A172 (cell line): ENCODE results near the gene RAP2B. TPM values are rescaled to one million over a fixed set of nuclear protein-coding genes. Genes with fewer than 3 reads are reported as not detected.
"Not testable (repeated sequence)": the region's sequence is repeated elsewhere in the genome, so short reads cannot be mapped to it uniquely, and the experiment has no call there.

Source experiments
- DNase-seq: peaks from one replicate; pipeline ENCODE4 v3.0.0-alpha.2; 2015; ENCODE audit warnings: low spot score
- total RNA-seq: library from RNA; depleted of rRNA; stranded (reverse); fragments of >200 nt; shearing (Covaris generic); gene quantifications from 2 replicates; pipeline ENCODE4 v1.2.3, GENCODE V29; 2014; rRNA removed

RAP2B gene
- total RNA-seq, result 11.6 and 15.9 TPM in 2 replicates

DNA sequence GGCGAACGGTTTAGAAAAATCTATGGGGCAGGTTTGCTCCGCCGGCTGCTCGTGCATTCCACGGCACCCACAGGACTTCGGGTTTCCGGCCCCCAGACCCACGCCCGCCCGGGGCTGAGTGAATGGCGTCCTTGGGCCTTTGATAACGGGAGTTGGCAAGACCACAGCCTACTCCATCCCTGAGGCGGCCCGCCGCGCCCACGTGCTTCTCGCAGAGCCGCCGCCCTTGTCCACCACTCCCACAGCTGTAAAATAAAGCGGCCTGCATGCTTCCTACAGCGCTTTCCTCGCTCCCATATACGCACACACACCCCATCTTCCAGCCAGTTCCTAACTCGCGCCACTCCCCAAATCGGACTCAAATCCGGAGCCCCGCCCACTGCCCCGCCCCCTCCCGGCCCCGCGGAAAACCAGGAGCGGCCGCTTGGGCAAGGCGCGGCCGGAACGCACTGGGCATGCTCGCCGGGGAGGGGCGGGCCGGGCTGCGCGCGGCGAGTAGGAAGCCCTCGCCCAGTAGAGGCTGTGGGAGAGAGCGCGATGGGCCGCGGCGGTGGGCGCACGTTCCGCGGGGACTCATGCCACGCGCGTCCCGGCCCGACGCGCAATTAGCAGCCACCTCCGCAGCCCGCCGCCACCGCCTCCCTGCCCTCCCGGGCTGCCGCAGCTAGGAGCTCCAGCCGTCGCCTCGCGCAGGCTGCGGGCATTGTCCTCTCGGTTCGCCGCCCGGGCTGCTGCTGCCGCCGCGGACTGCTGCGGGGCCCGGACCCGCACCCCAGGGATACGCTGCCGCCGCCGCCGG lies at the start of gene RAP2B:
Gene RAP2B, plus strand, starts transcription at position 513 of the 799 bp plus-strand sequence. CDS start 468 bp downstream, outside the sequence.
- peak; percentile 85 for DNase-seq

DNA sequence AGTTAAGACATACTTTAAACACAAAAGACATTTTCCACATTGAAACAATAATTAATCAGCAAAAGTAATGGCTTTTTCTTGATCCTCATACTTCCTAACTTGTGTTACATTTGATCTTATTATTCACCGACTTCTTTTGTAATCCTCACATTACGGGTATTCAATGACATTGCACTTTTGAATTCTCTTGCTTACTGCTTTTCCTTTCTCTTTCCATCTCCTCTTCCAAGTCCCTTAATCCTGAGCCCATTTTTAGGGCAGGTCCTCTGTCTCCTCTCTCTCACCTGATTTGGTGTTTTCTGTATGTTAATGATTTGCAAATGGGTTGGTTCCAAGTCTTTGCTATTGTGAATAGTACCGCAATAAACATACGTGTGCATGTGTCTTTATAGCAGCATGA lies 48.5 kb upstream of the RAP2B start:
- no peak for DNase-seq

- DNase-seq, result not testable (repeated sequence)
Measured at GRCh38 chr3:153114270-153114669, 47.8 kb upstream of the RAP2B start.

DNA sequence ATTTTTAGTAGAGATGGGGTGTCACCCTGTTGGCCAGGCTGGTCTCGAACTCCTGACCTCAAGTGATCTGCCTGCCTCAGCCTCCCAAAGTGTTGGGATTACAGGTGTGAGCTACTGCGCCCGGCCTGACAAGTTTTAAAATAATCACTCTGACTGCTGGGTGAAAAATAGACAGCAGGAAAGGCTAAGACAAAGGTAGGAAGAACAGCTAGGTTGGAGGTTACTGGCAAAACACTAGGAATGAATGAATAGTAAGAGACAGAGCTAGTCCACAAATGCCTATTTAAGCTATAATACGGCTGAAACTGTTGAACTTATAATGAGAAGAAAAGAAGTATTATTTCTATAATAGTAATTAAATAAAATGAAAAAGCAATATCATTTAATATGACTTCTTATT lies 46.7 kb upstream of the RAP2B start:
- DNase-seq, result no peak

DNA sequence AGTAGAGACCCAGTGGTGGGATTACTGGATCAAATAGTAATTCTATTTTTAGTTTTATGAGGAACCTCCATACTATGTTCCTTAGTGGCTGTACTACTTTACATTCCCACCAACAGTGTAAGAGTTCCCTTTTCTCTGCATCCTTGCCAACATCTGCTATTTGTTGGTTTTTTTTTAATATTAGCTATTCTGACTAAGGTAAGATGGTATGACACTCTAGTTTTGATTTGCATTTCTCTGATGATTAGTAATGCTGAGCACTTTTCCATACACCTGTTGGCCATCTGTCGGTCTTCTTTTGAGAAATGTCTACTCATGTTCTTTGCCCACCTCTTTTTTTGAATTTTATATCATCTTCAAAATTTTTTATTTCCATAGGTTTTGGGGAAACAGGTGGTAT lies 34.2 kb upstream of the RAP2B start:
- no peak for DNase-seq

GRCh38 chr3:153129426-153129825 lies 32.6 kb upstream of the RAP2B start:
- DNase-seq, result no peak

DNA sequence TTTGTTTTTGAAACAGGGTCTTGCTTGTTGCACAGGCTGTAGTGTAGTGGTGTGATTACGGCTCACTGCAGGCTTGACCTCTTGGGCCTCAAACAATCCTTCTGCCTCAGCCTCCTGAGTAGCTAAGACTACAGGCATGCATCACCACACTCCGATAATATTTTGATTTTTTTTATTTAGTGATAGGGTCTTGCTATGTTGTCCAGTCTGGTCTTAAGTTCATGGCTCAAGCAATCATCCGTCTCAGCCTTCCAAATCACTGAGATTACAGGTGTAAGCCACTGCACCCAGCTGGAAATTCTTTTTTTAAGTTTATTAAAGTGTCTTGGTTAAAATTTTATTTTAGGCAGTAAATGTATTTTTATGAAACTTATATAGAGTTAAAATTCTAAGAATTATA lies 32.2 kb upstream of the RAP2B start:
- DNase-seq, result no peak

GRCh38 chr3:153130312-153130977 lies 31.6 kb upstream of the RAP2B start:
- peak; percentile 89 for DNase-seq

GRCh38 chr3:153137626-153138025 lies 24.4 kb upstream of the RAP2B start:
- no peak for DNase-seq

GRCh38 chr3:153138276-153139210 lies 23.5 kb upstream of the RAP2B start:
- peak; percentile 98 for DNase-seq

GRCh38 chr3:153142961-153143360 lies 19.1 kb upstream of the RAP2B start:
- no peak for DNase-seq

GRCh38 chr3:153144071-153144470 lies 18.0 kb upstream of the RAP2B start:
- no peak for DNase-seq

- peak; percentile 80 for DNase-seq
Measured at GRCh38 chr3:153144779-153145178, 17.2 kb upstream of the RAP2B start.

- no peak for DNase-seq
Measured at GRCh38 chr3:153145454-153145853, 16.6 kb upstream of the RAP2B start.

DNA sequence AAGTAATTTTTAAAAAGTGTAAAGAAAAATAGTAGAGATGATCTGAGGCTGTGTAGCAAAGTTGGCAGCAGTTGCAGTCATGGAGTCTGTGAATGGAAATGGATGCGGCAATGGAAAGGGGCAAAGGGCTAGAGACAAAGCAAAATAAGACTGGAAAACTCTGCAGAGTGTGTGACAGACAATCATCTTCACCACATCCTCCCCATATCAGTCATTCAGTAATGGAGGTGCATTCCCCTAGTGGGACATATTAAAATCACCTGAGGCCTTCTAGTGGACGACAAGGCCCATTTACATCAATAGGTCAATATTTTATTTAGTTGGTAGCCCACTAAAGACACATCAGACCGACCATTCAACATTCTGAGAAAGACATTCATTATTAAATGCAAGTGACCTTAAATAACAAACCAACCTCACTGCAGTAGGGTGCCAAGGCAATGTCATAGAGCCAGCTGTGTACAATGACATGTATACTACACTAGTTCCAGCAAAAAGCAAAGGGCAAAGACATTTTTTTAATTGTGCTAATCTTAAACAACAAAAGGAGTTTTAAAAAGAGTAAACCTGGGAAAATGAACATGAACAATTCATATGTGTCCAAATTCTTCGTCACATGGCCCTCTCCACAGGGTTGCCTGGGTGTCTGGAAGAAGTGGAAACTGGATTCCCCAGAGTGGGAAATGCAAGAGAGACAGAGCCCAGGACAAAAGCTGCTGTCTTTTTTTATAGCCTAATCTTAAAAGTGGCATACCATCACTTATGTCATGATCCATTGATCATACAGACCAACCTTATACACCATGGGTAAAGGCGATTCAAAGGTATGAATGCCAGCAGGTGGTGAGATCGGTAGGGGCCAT lies 15.6 kb upstream of the RAP2B start:
- DNase-seq, result no peak

- no peak for DNase-seq
Measured at GRCh38 chr3:153150991-153151390, 11.0 kb upstream of the RAP2B start.

DNA sequence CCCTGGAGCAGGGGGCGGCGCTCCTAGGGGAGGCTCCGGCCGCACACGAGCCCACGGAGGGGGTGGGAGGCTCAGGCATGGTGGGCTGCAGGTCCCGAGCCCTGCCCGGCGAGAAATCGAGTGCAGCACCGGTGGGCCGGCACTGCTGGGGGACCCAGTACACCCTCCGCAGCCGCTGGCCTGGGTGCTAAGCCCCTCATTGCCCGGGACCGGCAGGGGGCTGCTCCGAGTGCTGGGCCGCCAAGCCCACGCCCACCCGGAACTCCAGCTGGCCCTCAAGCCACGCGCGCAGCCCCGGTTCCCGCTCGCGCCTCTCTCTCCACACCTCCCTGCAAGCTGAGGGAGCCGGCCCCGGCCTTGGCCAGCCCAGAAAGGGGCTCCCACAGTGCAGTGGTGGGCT lies 6.2 kb upstream of the RAP2B start:
- DNase-seq, result not testable (repeated sequence)

- no peak for DNase-seq
Measured at GRCh38 chr3:153158189-153158588, 3.8 kb upstream of the RAP2B start.

- DNase-seq, result no peak
Measured at GRCh38 chr3:153158961-153159735, 2.9 kb upstream of the RAP2B start.

DNA sequence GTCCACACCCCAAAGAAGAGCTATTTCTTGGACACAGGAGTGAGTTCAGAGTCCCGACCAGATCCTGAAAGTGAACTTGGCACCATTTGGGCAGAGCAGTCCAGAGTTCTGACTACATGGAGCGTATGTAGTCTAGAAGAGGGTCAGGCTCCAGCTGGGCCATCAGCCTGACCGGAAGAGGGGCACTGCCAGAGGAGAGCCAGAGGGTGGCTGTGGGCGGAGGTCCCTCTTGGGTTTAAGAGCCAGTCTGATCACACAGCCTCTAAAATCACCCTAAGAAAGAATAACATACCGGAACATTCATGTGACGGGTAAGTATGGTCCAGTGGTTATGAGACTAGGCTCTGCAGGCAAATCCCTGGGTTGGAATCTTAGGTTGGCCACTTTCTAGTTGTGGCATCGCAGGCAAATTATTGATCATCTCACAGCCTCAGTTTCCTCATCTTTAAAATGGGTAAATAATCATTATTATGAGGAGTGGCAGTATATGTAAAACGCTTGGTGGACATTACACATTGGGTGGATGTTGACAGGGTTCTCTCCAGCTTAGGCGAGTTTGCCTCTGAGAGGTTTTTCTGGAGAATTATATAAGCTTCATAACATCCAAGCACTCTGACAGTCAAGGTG lies 2.1 kb upstream of the RAP2B start:
- DNase-seq, result no peak
